Trophoblast cell (in vitro differentiated cells and primary cell): ENCODE results near the gene MCCC1.
A peak's percentile ranks its signal among the peaks of the same experiment; 100 is the strongest.

Experiments
- DNase-seq, 2 donors: peaks; one replicate each; pipeline ENCODE4 v3.0.0-alpha.2; 2016
- H2AFZ ChIP-seq: 2 replicates; pipeline ENCODE4 v1.6.1; 2013; ENCODE audit warnings: low read length, moderate library complexity, mild to moderate bottlenecking; ENCODE audit not compliant: insufficient read depth, poor library complexity
- H2AK5ac ChIP-seq: 2 replicates; pipeline ENCODE4 v1.6.1; 2013; ENCODE audit warnings: mild to moderate bottlenecking, low read length
- H2BK120ac ChIP-seq: 2 replicates; pipeline ENCODE4 v1.6.1; 2013; ENCODE audit warnings: low read length, mild to moderate bottlenecking, moderate library complexity; ENCODE audit not compliant: insufficient read depth, poor library complexity
- H2BK12ac ChIP-seq: 2 replicates; pipeline ENCODE4 v1.6.1; 2013; ENCODE audit warnings: mild to moderate bottlenecking, low read length, moderate library complexity
- H2BK5ac ChIP-seq: 2 replicates; pipeline ENCODE4 v1.6.1; 2013; ENCODE audit warnings: low read length, low read depth, moderate library complexity, mild to moderate bottlenecking; ENCODE audit not compliant: poor library complexity
- H3K14ac ChIP-seq: 2 replicates; pipeline ENCODE4 v1.6.1; 2013; ENCODE audit warnings: mild to moderate bottlenecking, low read length
- H3K18ac ChIP-seq: 2 replicates; pipeline ENCODE4 v1.6.1; 2013; ENCODE audit warnings: mild to moderate bottlenecking, low read length
- H3K23ac ChIP-seq: 2 replicates; pipeline ENCODE4 v1.6.1; 2013; ENCODE audit warnings: low read length
- H3K27ac ChIP-seq: 2 replicates; pipeline ENCODE4 v1.5.1; 2013; ENCODE audit warnings: low read depth, mild to moderate bottlenecking, inconsistent platforms, low read length, moderate library complexity
- H3K27me3 ChIP-seq: 2 replicates; pipeline ENCODE4 v1.6.1; 2013; ENCODE audit warnings: inconsistent platforms, mild to moderate bottlenecking, low read length, moderate library complexity; ENCODE audit not compliant: insufficient read depth
- H3K36me3 ChIP-seq, 2 experiments: 1 replicate in 1 of 2; 2 replicates in 1 of 2; pipeline ENCODE4 v1.6.1; 2013; ENCODE audit warnings: low read length in 2 of 2, mild to moderate bottlenecking in 2 of 2, moderate library complexity in 1 of 2; ENCODE audit not compliant: insufficient read depth in 2 of 2, control insufficient read depth in 1 of 2
- H3K4ac ChIP-seq: 2 replicates; pipeline ENCODE4 v1.6.1; 2013; ENCODE audit warnings: low read depth, mild to moderate bottlenecking, low read length, moderate library complexity
- H3K4me1 ChIP-seq, 2 experiments: 1 replicate in 1 of 2; 2 replicates in 1 of 2; pipeline ENCODE4 v1.6.1; 2013; ENCODE audit warnings: low read length in 2 of 2, mild to moderate bottlenecking in 2 of 2, moderate library complexity in 1 of 2; ENCODE audit not compliant: insufficient read depth in 2 of 2, control insufficient read depth in 1 of 2
- H3K4me2 ChIP-seq: 2 replicates; pipeline ENCODE4 v1.6.1; 2013; ENCODE audit warnings: inconsistent platforms, mild to moderate bottlenecking, low read length, moderate library complexity
- H3K4me3 ChIP-seq: 2 replicates; pipeline ENCODE4 v1.5.1; 2013; ENCODE audit warnings: mild to moderate bottlenecking, low read depth, low read length, inconsistent platforms
- H3K79me1 ChIP-seq: one replicate; pipeline ENCODE4 v1.6.1; 2013; ENCODE audit warnings: low read length
- H3K79me2 ChIP-seq: 2 replicates; pipeline ENCODE4 v1.6.1; 2013; ENCODE audit warnings: low read length, mild to moderate bottlenecking; ENCODE audit not compliant: control insufficient read depth, insufficient read depth, poor library complexity
- H3K9ac ChIP-seq: 2 replicates; pipeline ENCODE4 v1.6.1; 2013; ENCODE audit warnings: mild to moderate bottlenecking, low read length
- H3K9me3 ChIP-seq: 2 replicates; pipeline ENCODE4 v1.6.1; 2013; ENCODE audit warnings: low read depth, mild to moderate bottlenecking, control low read depth, inconsistent platforms, low read length; ENCODE audit not compliant: insufficient read depth
- H4K12ac ChIP-seq: 2 replicates; pipeline ENCODE4 v1.6.1; 2013; ENCODE audit warnings: low read depth, mild to moderate bottlenecking, low read length, moderate library complexity
- H4K8ac ChIP-seq: 2 replicates; pipeline ENCODE4 v1.6.1; 2013; ENCODE audit warnings: low read depth, mild to moderate bottlenecking, low read length, moderate library complexity
- H4K91ac ChIP-seq: one replicate; pipeline ENCODE4 v1.6.1; 2013; ENCODE audit warnings: low read depth, mild to moderate bottlenecking, low read length, moderate library complexity
- WGBS: extraction: QIAGEN DNeasy Blood & Tissue Kit; methylation state at CpG from one replicate; pipeline ENCODE4 v1.1.7; 2013; ENCODE audit warnings: missing lambda C conversion rate; ENCODE audit not compliant: insufficient read length, insufficient coverage; ENCODE audit errors: extremely low coverage; 5-methylcytosine and 5-hydroxymethylcytosine counted together

MCCC1 gene

GRCh38 chr3:182983876-182984275 is 115.4 kb downstream of the MCCC1 start:
- DNase-seq = peak; percentile 84 to 95

GRCh38 chr3:182981038-182981380 is 118.3 kb downstream of the MCCC1 start:
- no peak overlapping the region for H3K27ac ChIP-seq
- no peaks in the 10 kb centered on the region for H3K9me3 ChIP-seq
- peak overlapping the region; percentile 83 for H3K4me2 ChIP-seq
- DNase-seq = no peak
- H2BK12ac ChIP-seq = no peak overlapping the region
- H4K12ac ChIP-seq = peak overlapping the region; percentile 21
- H3K4ac ChIP-seq = no peak overlapping the region
- H3K4me3 ChIP-seq = peak overlapping the region; percentile 84
- H3K14ac ChIP-seq = no peak overlapping the region
- WGBS = no CpG with 5 or more reads among the region's 10 CpGs
- no peak overlapping the region for H3K9ac ChIP-seq
- H3K36me3 ChIP-seq = no peaks in the 10 kb centered on the region
- peak overlapping the region; percentile 71 for H2AFZ ChIP-seq
- H3K23ac ChIP-seq = no peak overlapping the region
- no peak overlapping the region for H3K18ac ChIP-seq
- peaks cover 0 to 3% of the 10 kb centered on the region in 2 experiments for H3K4me1 ChIP-seq
- H3K27me3 ChIP-seq = no peaks in the 10 kb centered on the region
- H3K79me2 ChIP-seq = peaks cover 14% of the 10 kb centered on the region
- H2BK5ac ChIP-seq = no peak overlapping the region
- peak overlapping the region; percentile 75 for H4K8ac ChIP-seq
- no peak overlapping the region for H2AK5ac ChIP-seq
- H4K91ac ChIP-seq = peak overlapping the region; percentile 50
- H3K79me1 ChIP-seq = peaks cover 7% of the 10 kb centered on the region
- no peak overlapping the region for H2BK120ac ChIP-seq

More at GRCh38 chr3:182983876-182984275, 115.4 kb downstream of the MCCC1 start:
- peaks cover 7% of the 10 kb centered on the region for H3K79me1 ChIP-seq
- no peak overlapping the region for H4K91ac ChIP-seq
- H3K4me2 ChIP-seq = no peak overlapping the region
- H3K27me3 ChIP-seq = no peaks in the 10 kb centered on the region
- no peak overlapping the region for H2BK120ac ChIP-seq
- H3K27ac ChIP-seq = no peak overlapping the region
- no peak overlapping the region for H4K8ac ChIP-seq
- H3K36me3 ChIP-seq = no peaks in the 10 kb centered on the region
- no peak overlapping the region for H3K14ac ChIP-seq
- H3K4me3 ChIP-seq = no peak overlapping the region
- H3K4ac ChIP-seq = no peak overlapping the region
- H2AK5ac ChIP-seq = no peak overlapping the region
- H3K79me2 ChIP-seq = peaks cover 8% of the 10 kb centered on the region
- H3K9me3 ChIP-seq = no peaks in the 10 kb centered on the region
- no peak overlapping the region for H3K23ac ChIP-seq
- H3K18ac ChIP-seq = no peak overlapping the region
- no peak overlapping the region for H2BK12ac ChIP-seq
- no peak overlapping the region for H3K9ac ChIP-seq
- H2AFZ ChIP-seq = no peak overlapping the region
- no peak overlapping the region for H4K12ac ChIP-seq
- no peak overlapping the region for H2BK5ac ChIP-seq
- H3K4me1 ChIP-seq = no peaks in the 10 kb centered on the region

- peak; percentile 86 to 93 for DNase-seq
- Histone ChIP-seq H3K27ac (peak within 1 kb of the TSS; percentile 55), H4K12ac (peak within 1 kb of the TSS; percentile 86), H2AK5ac (no peak within 1 kb of the TSS), H3K79me2 (peaks cover 14% of the 10 kb centered on the region), H3K9me3 (no peaks in the 10 kb centered on the region), H3K4me1 (peaks cover 0 to 3% of the 10 kb centered on the region in 2 experiments), H2AFZ (peak within 1 kb of the TSS; percentile 99), H3K23ac (no peak within 1 kb of the TSS), H3K27me3 (no peaks in the 10 kb centered on the region), H3K4me2 (peak within 1 kb of the TSS; percentile 91), H4K8ac (peak within 1 kb of the TSS; percentile 92), H3K9ac (peak within 1 kb of the TSS; percentile 88), H2BK120ac (peak within 1 kb of the TSS; percentile 90), H3K36me3 (no peaks in the 10 kb centered on the region), H2BK5ac (peak within 1 kb of the TSS; percentile 89), H3K14ac (peak within 1 kb of the TSS; percentile 92), H3K18ac (peak within 1 kb of the TSS; percentile 94), H3K4ac (peak within 1 kb of the TSS; percentile 85), H2BK12ac (no peak within 1 kb of the TSS), H3K4me3 (peak within 1 kb of the TSS; percentile 84), H4K91ac (peak within 1 kb of the TSS; percentile 61), H3K79me1 (peaks cover 7% of the 10 kb centered on the region)
- WGBS = no CpG with 5 or more reads among the region's 106 CpGs
These were observed 118.9 kb downstream of the MCCC1 start, which contains the start of gene DCUN1D1 for GRCh38 chr3:182980204-182981037. TSS of gene DCUN1D1 (minus strand) at chr3:182980538. CDS start at chr3:182980489, 49 bp downstream.

GRCh38 chr3:182979674-182980191 is 119.6 kb downstream of the MCCC1 start:
- Histone ChIP-seq H4K12ac (peak overlapping the region; percentile 74), H3K79me1 (peaks cover 7% of the 10 kb centered on the region), H2BK5ac (peak overlapping the region; percentile 50), H3K27ac (peak overlapping the region; percentile 55), H3K14ac (peak overlapping the region; percentile 14), H3K4me3 (peak overlapping the region; percentile 84), H3K18ac (peak overlapping the region; percentile 82), H3K27me3 (no peaks in the 10 kb centered on the region), H4K8ac (peak overlapping the region; percentile 78), H3K4me2 (peak overlapping the region; percentile 91), H2BK12ac (no peak overlapping the region), H3K79me2 (peaks cover 14% of the 10 kb centered on the region), H2AK5ac (no peak overlapping the region), H3K4me1 (peaks cover 0 to 3% of the 10 kb centered on the region in 2 experiments), H3K36me3 (no peaks in the 10 kb centered on the region), H3K9me3 (no peaks in the 10 kb centered on the region), H4K91ac (peak overlapping the region; percentile 11), H3K4ac (peak overlapping the region; percentile 67), H3K9ac (peak overlapping the region; percentile 83), H3K23ac (no peak overlapping the region), H2AFZ (no peak overlapping the region), H2BK120ac (no peak overlapping the region)
- DNase-seq = peak; percentile 4 to 26
- no CpG with 5 or more reads among the region's 29 CpGs for WGBS
